ENCODE results near the gene MOB3B.

DNA sequence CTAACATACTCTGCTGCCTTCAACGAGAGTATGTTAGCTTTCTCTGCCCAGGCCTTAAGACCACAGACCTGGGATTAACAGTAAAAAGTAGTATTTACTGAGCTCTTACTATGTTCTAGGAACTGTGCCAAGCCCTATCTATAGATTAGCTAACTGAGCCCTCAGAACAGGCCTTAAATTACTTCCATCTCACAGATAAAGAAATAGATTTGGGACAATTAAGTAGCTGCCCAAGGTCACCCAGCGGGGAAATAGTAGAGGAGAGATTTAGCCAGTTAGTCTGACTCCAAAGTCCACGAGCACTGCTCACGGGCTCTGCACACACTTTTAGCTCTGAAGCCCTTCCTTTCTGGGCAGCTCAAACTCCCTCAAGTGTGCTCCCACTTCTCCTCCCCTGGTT is 168.1 kb downstream of the MOB3B start:
- TF ChIP-seq CTCF (IDR thresholded peaks at IDR 0.05) (no peak), POLR2A (IDR thresholded peaks at IDR 0.05) (no peak)
